ENCODE data around the gene MAN1C1.

DNA sequence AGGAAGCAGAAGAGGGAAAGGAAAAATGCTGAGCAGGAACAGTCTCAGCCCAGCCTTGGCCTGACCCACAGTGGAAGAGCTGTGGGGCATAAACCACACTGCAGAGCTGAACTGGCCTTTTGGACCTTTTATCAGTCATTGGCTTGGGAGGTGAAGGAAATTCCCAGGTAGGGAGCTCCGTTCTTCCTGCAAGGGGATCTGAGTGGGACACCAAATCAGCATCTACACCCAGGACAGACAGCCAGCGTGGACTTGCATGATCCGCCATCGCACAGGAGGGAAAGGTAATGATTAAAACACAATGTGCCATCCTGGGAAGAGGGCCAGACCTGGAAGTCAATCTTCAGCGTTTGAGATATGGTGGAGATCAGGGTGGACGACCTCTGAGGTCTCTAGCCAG is 202.0 kb downstream of the MAN1C1 start:
- TF ChIP-seq MAFK (IDR thresholded peaks at IDR 0.05; ENCODE audit: low read length) (no peak), HDAC1 (IDR thresholded peaks at IDR 0.05) (no peak), MAZ (CRISPR knock-in tag; conservative IDR thresholded peaks at IDR 0.05 in 1 of 2, IDR thresholded peaks at IDR 0.05 in 1 of 2) (no peak), POLR2A (conservative IDR thresholded peaks at IDR 0.05) (no peak), ZNF263 (CRISPR knock-in tag; IDR thresholded peaks at IDR 0.05; ENCODE audit: borderline replicate concordance) (no peak), RCOR1 (IDR thresholded peaks at IDR 0.05; ENCODE audit: borderline replicate concordance in 1 of 2, low read depth in 2 of 2, low read length in 2 of 2) (no peak), PHF8 (IDR thresholded peaks at IDR 0.05; ENCODE audit: borderline replicate concordance, low read length) (no peak)
- TF ChIP-seq, protein P1, sequence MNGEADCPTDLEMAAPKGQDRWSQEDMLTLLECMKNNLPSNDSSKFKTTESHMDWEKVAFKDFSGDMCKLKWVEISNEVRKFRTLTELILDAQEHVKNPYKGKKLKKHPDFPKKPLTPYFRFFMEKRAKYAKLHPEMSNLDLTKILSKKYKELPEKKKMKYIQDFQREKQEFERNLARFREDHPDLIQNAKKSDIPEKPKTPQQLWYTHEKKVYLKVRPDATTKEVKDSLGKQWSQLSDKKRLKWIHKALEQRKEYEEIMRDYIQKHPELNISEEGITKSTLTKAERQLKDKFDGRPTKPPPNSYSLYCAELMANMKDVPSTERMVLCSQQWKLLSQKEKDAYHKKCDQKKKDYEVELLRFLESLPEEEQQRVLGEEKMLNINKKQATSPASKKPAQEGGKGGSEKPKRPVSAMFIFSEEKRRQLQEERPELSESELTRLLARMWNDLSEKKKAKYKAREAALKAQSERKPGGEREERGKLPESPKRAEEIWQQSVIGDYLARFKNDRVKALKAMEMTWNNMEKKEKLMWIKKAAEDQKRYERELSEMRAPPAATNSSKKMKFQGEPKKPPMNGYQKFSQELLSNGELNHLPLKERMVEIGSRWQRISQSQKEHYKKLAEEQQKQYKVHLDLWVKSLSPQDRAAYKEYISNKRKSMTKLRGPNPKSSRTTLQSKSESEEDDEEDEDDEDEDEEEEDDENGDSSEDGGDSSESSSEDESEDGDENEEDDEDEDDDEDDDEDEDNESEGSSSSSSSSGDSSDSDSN (IDR thresholded peaks at IDR 0.05; ENCODE audit: borderline replicate concordance in 1 of 2, low read depth in 2 of 2, low read length in 2 of 2) = no peak
- TF ChIP-seq, protein P2, sequence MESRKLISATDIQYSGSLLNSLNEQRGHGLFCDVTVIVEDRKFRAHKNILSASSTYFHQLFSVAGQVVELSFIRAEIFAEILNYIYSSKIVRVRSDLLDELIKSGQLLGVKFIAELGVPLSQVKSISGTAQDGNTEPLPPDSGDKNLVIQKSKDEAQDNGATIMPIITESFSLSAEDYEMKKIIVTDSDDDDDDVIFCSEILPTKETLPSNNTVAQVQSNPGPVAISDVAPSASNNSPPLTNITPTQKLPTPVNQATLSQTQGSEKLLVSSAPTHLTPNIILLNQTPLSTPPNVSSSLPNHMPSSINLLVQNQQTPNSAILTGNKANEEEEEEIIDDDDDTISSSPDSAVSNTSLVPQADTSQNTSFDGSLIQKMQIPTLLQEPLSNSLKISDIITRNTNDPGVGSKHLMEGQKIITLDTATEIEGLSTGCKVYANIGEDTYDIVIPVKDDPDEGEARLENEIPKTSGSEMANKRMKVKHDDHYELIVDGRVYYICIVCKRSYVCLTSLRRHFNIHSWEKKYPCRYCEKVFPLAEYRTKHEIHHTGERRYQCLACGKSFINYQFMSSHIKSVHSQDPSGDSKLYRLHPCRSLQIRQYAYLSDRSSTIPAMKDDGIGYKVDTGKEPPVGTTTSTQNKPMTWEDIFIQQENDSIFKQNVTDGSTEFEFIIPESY (CRISPR knock-in tag; IDR thresholded peaks at IDR 0.05) = no peak
- TF ChIP-seq, protein P3, sequence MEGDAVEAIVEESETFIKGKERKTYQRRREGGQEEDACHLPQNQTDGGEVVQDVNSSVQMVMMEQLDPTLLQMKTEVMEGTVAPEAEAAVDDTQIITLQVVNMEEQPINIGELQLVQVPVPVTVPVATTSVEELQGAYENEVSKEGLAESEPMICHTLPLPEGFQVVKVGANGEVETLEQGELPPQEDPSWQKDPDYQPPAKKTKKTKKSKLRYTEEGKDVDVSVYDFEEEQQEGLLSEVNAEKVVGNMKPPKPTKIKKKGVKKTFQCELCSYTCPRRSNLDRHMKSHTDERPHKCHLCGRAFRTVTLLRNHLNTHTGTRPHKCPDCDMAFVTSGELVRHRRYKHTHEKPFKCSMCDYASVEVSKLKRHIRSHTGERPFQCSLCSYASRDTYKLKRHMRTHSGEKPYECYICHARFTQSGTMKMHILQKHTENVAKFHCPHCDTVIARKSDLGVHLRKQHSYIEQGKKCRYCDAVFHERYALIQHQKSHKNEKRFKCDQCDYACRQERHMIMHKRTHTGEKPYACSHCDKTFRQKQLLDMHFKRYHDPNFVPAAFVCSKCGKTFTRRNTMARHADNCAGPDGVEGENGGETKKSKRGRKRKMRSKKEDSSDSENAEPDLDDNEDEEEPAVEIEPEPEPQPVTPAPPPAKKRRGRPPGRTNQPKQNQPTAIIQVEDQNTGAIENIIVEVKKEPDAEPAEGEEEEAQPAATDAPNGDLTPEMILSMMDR (IDR thresholded peaks at IDR 0.05 in 2 of 3, conservative IDR thresholded peaks at IDR 0.05 in 1 of 3; ENCODE audit: insufficient read depth in 2 of 3, low read depth in 1 of 3, low read length in 3 of 3) = no peak
- TF ChIP-seq, protein P4, sequence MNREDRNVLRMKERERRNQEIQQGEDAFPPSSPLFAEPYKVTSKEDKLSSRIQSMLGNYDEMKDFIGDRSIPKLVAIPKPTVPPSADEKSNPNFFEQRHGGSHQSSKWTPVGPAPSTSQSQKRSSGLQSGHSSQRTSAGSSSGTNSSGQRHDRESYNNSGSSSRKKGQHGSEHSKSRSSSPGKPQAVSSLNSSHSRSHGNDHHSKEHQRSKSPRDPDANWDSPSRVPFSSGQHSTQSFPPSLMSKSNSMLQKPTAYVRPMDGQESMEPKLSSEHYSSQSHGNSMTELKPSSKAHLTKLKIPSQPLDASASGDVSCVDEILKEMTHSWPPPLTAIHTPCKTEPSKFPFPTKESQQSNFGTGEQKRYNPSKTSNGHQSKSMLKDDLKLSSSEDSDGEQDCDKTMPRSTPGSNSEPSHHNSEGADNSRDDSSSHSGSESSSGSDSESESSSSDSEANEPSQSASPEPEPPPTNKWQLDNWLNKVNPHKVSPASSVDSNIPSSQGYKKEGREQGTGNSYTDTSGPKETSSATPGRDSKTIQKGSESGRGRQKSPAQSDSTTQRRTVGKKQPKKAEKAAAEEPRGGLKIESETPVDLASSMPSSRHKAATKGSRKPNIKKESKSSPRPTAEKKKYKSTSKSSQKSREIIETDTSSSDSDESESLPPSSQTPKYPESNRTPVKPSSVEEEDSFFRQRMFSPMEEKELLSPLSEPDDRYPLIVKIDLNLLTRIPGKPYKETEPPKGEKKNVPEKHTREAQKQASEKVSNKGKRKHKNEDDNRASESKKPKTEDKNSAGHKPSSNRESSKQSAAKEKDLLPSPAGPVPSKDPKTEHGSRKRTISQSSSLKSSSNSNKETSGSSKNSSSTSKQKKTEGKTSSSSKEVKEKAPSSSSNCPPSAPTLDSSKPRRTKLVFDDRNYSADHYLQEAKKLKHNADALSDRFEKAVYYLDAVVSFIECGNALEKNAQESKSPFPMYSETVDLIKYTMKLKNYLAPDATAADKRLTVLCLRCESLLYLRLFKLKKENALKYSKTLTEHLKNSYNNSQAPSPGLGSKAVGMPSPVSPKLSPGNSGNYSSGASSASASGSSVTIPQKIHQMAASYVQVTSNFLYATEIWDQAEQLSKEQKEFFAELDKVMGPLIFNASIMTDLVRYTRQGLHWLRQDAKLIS (CRISPR knock-in tag; IDR thresholded peaks at IDR 0.05) = no peak
